ENCODE measurements around the gene BCKDHB.

GRCh38 chr6:80148220-80148619 lies 41.7 kb downstream of the BCKDHB start:
- TF ChIP-seq EZH2 (IDR thresholded peaks at IDR 0.05; ENCODE audit: borderline replicate concordance, low read depth, low read length, poor library complexity, severe bottlenecking) (no peak), CTCF (conservative IDR thresholded peaks at IDR 0.05; ENCODE audit: low read depth, low read length) (no peak)
